ENCODE results near the gene PMEPA1. TPM values are rescaled to one million over a fixed set of nuclear protein-coding genes. Genes with fewer than 3 reads are reported as not detected.

Gene PMEPA1
- total and polyA plus RNA-seq, 2 experiments from 2014 or later: 7.3 to 15.4 TPM

GRCh38 chr20:57746201-57746600, 36.4 kb upstream of the PMEPA1 start (continued):
- TF ChIP-seq ZNF462 (CRISPR knock-in tag; IDR thresholded peaks at IDR 0.05) (no peak), REST (IDR thresholded peaks at IDR 0.05; ENCODE audit: unreplicated experiment) (no peak), EZH2phosphoT487 (IDR thresholded peaks at IDR 0.05; ENCODE audit: unreplicated experiment) (no peak), ZNF114 (CRISPR knock-in tag; IDR thresholded peaks at IDR 0.05) (no peak), POLR2AphosphoS5 (IDR thresholded peaks at IDR 0.05; ENCODE audit: low read depth) (no peak), CTCF (conservative IDR thresholded peaks at IDR 0.05; ENCODE audit: low read depth in 2 of 2) (no peak), JUNB (IDR thresholded peaks at IDR 0.05; ENCODE audit: unreplicated experiment) (no peak), ZNF331 (CRISPR knock-in tag; IDR thresholded peaks at IDR 0.05; ENCODE audit: low read depth) (no peak), STAT1 (IDR thresholded peaks at IDR 0.05; ENCODE audit: unreplicated experiment) (no peak), CREB1 (CRISPR knock-in tag; IDR thresholded peaks at IDR 0.05; ENCODE audit: low read depth) (no peak)

Data from GM23338 (cell line).